OCI-LY7 (cell line): ENCODE results near the gene FGF18. TPM values are rescaled to one million over a fixed set of nuclear protein-coding genes. Genes with fewer than 3 reads are reported as not detected.

Source experiments
- BruUV-seq: library from RNA; stranded (reverse); fragments of 400-500 nt; replicated peaks from 2 replicates; lab custom pipeline; 2021; lab: Mats Ljungman, UMichigan
- CTCF ChIA-PET: fragments of 300-600 bp; sonication (Branson Sonifier 250); formaldehyde crosslinking; loops from one replicate; lab custom pipeline; 2022; ENCODE audit warnings: antibody characterized with exemption; ENCODE audit not compliant: unreplicated experiment; lab: Charles Lee
- POLR2A ChIA-PET: fragments of 300-600 bp; sonication (Branson Sonifier 250); formaldehyde crosslinking; loops from one replicate; lab custom pipeline; 2022; ENCODE audit warnings: antibody characterized with exemption; lab: Charles Lee
- DNase-seq: peaks from one replicate; pipeline ENCODE4 v3.0.0-alpha.2; 2015; ENCODE audit warnings: low spot score
- H2AFZ ChIP-seq: fragments of 200-600 bp; sonication (generic), shearing (Covaris generic); 2 replicates; pipeline ENCODE4 v1.6.1; 2014; ENCODE audit warnings: mild to moderate bottlenecking, antibody characterized with exemption, low read length, moderate library complexity
- H3K27ac ChIP-seq: fragments of 200-600 bp; sonication (generic); 2 replicates; pipeline ENCODE4 v1.5.1; 2014; ENCODE audit warnings: mixed run types, low read depth, mild to moderate bottlenecking, moderate library complexity, low read length, inconsistent platforms; ENCODE audit not compliant: poor library complexity, severe bottlenecking
- H3K36me3 ChIP-seq: fragments of 200-600 bp; sonication (generic); 2 replicates; pipeline ENCODE4 v1.6.1; 2014; ENCODE audit warnings: mild to moderate bottlenecking, antibody characterized with exemption, low read length, moderate library complexity, mixed read lengths; ENCODE audit not compliant: insufficient read depth
- H3K4me1 ChIP-seq: fragments of 200-600 bp; sonication (generic); 2 replicates; pipeline ENCODE4 v1.5.1; 2014; ENCODE audit warnings: mild to moderate bottlenecking, low read length; ENCODE audit not compliant: insufficient read depth, poor library complexity, severe bottlenecking
- H3K4me2 ChIP-seq: fragments of 200-600 bp; sonication (generic); 2 replicates; pipeline ENCODE4 v1.6.1; 2014; ENCODE audit warnings: mild to moderate bottlenecking, low read length
- H3K4me3 ChIP-seq: fragments of 200-600 bp; sonication (generic); 2 replicates; pipeline ENCODE4 v1.5.1; 2014; ENCODE audit warnings: mild to moderate bottlenecking, low read depth, low read length; ENCODE audit not compliant: poor library complexity, severe bottlenecking
- H3K79me2 ChIP-seq: fragments of 200-600 bp; sonication (generic); 2 replicates; pipeline ENCODE4 v1.6.1; 2016; ENCODE audit warnings: low read depth, mild to moderate bottlenecking, low read length, moderate library complexity, mixed read lengths; ENCODE audit not compliant: insufficient read depth
- H3K9me2 ChIP-seq: fragments of 200-600 bp; sonication (generic); 2 replicates; pipeline ENCODE4 v1.6.1; 2016; ENCODE audit warnings: mild to moderate bottlenecking, low read length, mixed read lengths; ENCODE audit not compliant: insufficient read depth
- H3K9me3 ChIP-seq: fragments of 200-600 bp; sonication (generic); 2 replicates; pipeline ENCODE4 v1.6.1; 2014; ENCODE audit warnings: mild to moderate bottlenecking, mixed run types, low read length, mixed read lengths
- H4K20me1 ChIP-seq: fragments of 200-600 bp; sonication (generic); 2 replicates; pipeline ENCODE4 v1.6.1; 2014; ENCODE audit warnings: mild to moderate bottlenecking, antibody characterized with exemption, low read length, moderate library complexity, mixed read lengths; ENCODE audit not compliant: insufficient read depth
- CTCF ChIP-seq: fragments of 200-600 bp; sonication (generic); conservative IDR thresholded peaks from 2 replicates; pipeline ENCODE4 v1.5.1; 2014; ENCODE audit warnings: mild to moderate bottlenecking, antibody characterized with exemption, low read length, moderate library complexity, mixed read lengths
- EZH2phosphoT487 ChIP-seq: fragments of 200-600 bp; sonication (generic); IDR thresholded peaks from 2 replicates; pipeline ENCODE4 v1.6.1; 2018; ENCODE audit warnings: low read depth, borderline replicate concordance, mild to moderate bottlenecking, mixed run types, antibody characterized with exemption, low read length, moderate library complexity, mixed read lengths
- intact Hi-C: fragments of 100-400 bp; cut with micrococcal nuclease; formaldehyde crosslinking; loops from one replicate; pipeline ENCODE4 v1.10.0; 2022; ENCODE audit not compliant: unreplicated experiment
- total RNA-seq, 2 experiments: library from RNA; depleted of rRNA in 1 of 2; stranded (reverse); fragments of >200 nt in 1 of 2; shearing (Covaris generic) in 1 of 2; gene quantifications; 2 replicates each; pipeline ENCODE4 v1.2.3, GENCODE V29; 2014 to 2022

The FGF18 gene
- total RNA-seq, 2 experiments from 2014 or later, result 0.16 TPM; not detected in 1

GRCh38 chr5:171459839-171460238 lies 40.4 kb downstream of the FGF18 start:
- Histone ChIP-seq H4K20me1 (no peaks in the 10 kb centered on the region), H3K9me2 (no peaks in the 10 kb centered on the region), H2AFZ (no peak overlapping the region), H3K4me3 (no peak overlapping the region), H3K36me3 (no peaks in the 10 kb centered on the region), H3K9me3 (no peaks in the 10 kb centered on the region), H3K4me2 (no peak overlapping the region), H3K79me2 (no peaks in the 10 kb centered on the region), H3K4me1 (no peaks in the 10 kb centered on the region), H3K27ac (no peak overlapping the region)
- ChIA-PET POLR2A (interaction anchor here (0.6 kb wide), 1 partner anchor 11 kb away, joined by 3 read pairs; no protein-coding TSS in a partner anchor), CTCF (no interaction called here)
- TF ChIP-seq EZH2phosphoT487, result no peak
- no peak for TF ChIP-seq CTCF
- DNase-seq, result no peak
- intact Hi-C loops, result no loop called here
- no TSS peak for BruUV-seq

- no TSS peak for BruUV-seq
- no peak overlapping the region for H3K27ac ChIP-seq
- H3K4me3 ChIP-seq, result no peak overlapping the region
- DNase-seq, result no peak
- TF ChIP-seq EZH2phosphoT487 (no peak), CTCF (no peak)
- H4K20me1 ChIP-seq, result no peaks in the 10 kb centered on the region
- no peaks in the 10 kb centered on the region for H3K9me3 ChIP-seq
- no peak overlapping the region for H3K4me2 ChIP-seq
- no peaks in the 10 kb centered on the region for H3K36me3 ChIP-seq
- no peaks in the 10 kb centered on the region for H3K4me1 ChIP-seq
- no peaks in the 10 kb centered on the region for H3K79me2 ChIP-seq
- CTCF ChIA-PET, result no interaction called here
- no peaks in the 10 kb centered on the region for H3K9me2 ChIP-seq
- intact Hi-C loops, result no loop called here
- POLR2A ChIA-PET, result interaction anchor here (0.7 kb wide), 1 partner anchor 39 kb away, joined by 7 read pairs; no protein-coding TSS in a partner anchor
- no peak overlapping the region for H2AFZ ChIP-seq
Measured at GRCh38 chr5:171462136-171462927, 42.9 kb downstream of the FGF18 start.
